K562 (cell line): ENCODE measurements around the gene CMIP. TPM values are rescaled to one million over a fixed set of nuclear protein-coding genes. Genes with fewer than 3 reads are reported as not detected.
A peak's percentile ranks its signal among the peaks of the same experiment; 100 is the strongest.

Source experiments
- ATAC-seq: fragments of 200-7000 bp; cut with Tn5 transposase; 3 replicates; pipeline ENCODE4 v1.9.1; 2020; ENCODE audit warnings: moderate library complexity
- BruUV-seq: library from RNA; stranded (reverse); fragments of 400-500 nt; replicated peaks from 2 replicates; lab custom pipeline; 2021; lab: Mats Ljungman, UMichigan
- CTCF ChIA-PET: fragments of 300-600 bp; formaldehyde crosslinking; extraction: SDS; loops from one replicate; lab custom pipeline; 2021; ENCODE audit warnings: low intra/inter-chr PET ratio; lab: Yijun Ruan, JAX
- POLR2A ChIA-PET: fragments of 300-600, 350-650 bp; sonication (Branson Sonifier 250); formaldehyde crosslinking; extraction: SDS; loops from one replicate; lab custom pipeline; 2021; ENCODE audit warnings: antibody characterized with exemption, inconsistent platforms; lab: Yijun Ruan, JAX
- DNase-seq, 4 experiments: peaks; one replicate each; pipeline versions ENCODE4 v3.0.0 to v3.0.0-alpha.2; 2011 to 2018; ENCODE audit warnings: low spot score in 3 of 4, mixed read lengths in 3 of 4; ENCODE audit errors: extremely low read depth in 1 of 4
- FAIRE-seq: peaks from 2 replicates; lab custom pipeline; 2011; peaks lifted over from hg19 to GRCh38; lab: Jason Lieb, UNC
- H2AFZ ChIP-seq: 2 replicates; pipeline ENCODE4 v1.6.0; 2011; ENCODE audit warnings: low read depth, low read length, control low read depth, inconsistent platforms
- H3K27ac ChIP-seq: fragments of 200-600 bp; 3 replicates; pipeline ENCODE4 v1.8.0; 2011; ENCODE audit warnings: low read depth, mild to moderate bottlenecking, control low read depth, inconsistent platforms, low read length, moderate library complexity, mixed read lengths; ENCODE audit errors: extremely low read depth
- H3K27me3 ChIP-seq, 2 experiments: fragments of 300-600 bp in 1 of 2; 2 replicates in 1 of 2; 3 replicates in 1 of 2; pipeline versions ENCODE4 v1.6.0 to v1.8.0; 2011; ENCODE audit warnings: inconsistent platforms in 2 of 2, low read length in 2 of 2, mild to moderate bottlenecking in 1 of 2, mixed read lengths in 1 of 2, moderate library complexity in 1 of 2; ENCODE audit not compliant: control insufficient read depth in 2 of 2, insufficient read depth in 2 of 2
- H3K36me3 ChIP-seq: fragments of 300-600 bp; 3 replicates; pipeline ENCODE4 v1.8.0; 2011; ENCODE audit warnings: mild to moderate bottlenecking, low read length, inconsistent platforms; ENCODE audit not compliant: control insufficient read depth, insufficient read depth
- H3K4me1 ChIP-seq, 2 experiments: fragments of 200-600 bp in 1 of 2; replicated peaks in 1 of 2; 2 replicates in 1 of 2; 3 replicates in 1 of 2; pipeline versions ENCODE4 v1.5.1 to v1.8.0; 2011; ENCODE audit warnings: inconsistent platforms in 2 of 2, low read length in 2 of 2, mild to moderate bottlenecking in 1 of 2, mixed read lengths in 1 of 2, moderate library complexity in 1 of 2; ENCODE audit not compliant: control insufficient read depth in 2 of 2, insufficient read depth in 2 of 2
- H3K4me2 ChIP-seq: 2 replicates; pipeline ENCODE4 v1.6.1; 2011; ENCODE audit warnings: low read length, control low read depth, inconsistent platforms, mixed read lengths; ENCODE audit not compliant: insufficient read depth
- H3K4me3 ChIP-seq: fragments of 200-600 bp; sonication (generic), shearing (Covaris generic); 2 replicates; pipeline ENCODE4 v1.5.1; 2016; ENCODE audit warnings: control low read depth, inconsistent platforms
- H3K79me2 ChIP-seq: fragments of 200-600 bp; 3 replicates; pipeline ENCODE4 v1.8.0; 2011; ENCODE audit warnings: low read length, inconsistent platforms; ENCODE audit not compliant: control insufficient read depth, insufficient read depth
- H3K9ac ChIP-seq, 2 experiments: 2 replicates each; pipeline versions ENCODE4 v1.6.0 to v1.6.1; 2011; ENCODE audit warnings: low read depth in 2 of 2, low read length in 2 of 2, control low read depth in 1 of 2, inconsistent platforms in 1 of 2, mild to moderate bottlenecking in 1 of 2, mixed read lengths in 1 of 2; ENCODE audit not compliant: insufficient read depth in 1 of 2
- H3K9me1 ChIP-seq: one replicate; pipeline ENCODE4 v1.6.0; 2011; ENCODE audit warnings: inconsistent platforms, mild to moderate bottlenecking, low read length, moderate library complexity; ENCODE audit not compliant: control insufficient read depth, insufficient read depth
- H3K9me3 ChIP-seq: replicated peaks from 2 replicates; pipeline ENCODE4 v1.5.1; 2011; ENCODE audit warnings: low read depth, low read length, inconsistent platforms; ENCODE audit not compliant: control insufficient read depth, insufficient read depth
- H4K20me1 ChIP-seq: replicated peaks from 2 replicates; pipeline ENCODE4 v1.6.1; 2011; ENCODE audit warnings: low read length, inconsistent platforms, mixed read lengths; ENCODE audit not compliant: control insufficient read depth, insufficient read depth
- DMBX1 ChIP-seq: fragments of 250-450 bp; sonication (Bioruptor Pico); IDR thresholded peaks from 2 replicates; pipeline ENCODE4 v1.8.0; 2022; ENCODE audit warnings: inconsistent platforms, mild to moderate bottlenecking, moderate library complexity, borderline replicate concordance
- FOXO4 ChIP-seq: fragments of 450-650 bp; formaldehyde crosslinking; IDR thresholded peaks from 2 replicates; pipeline ENCODE4 v1.4.0; 2020; ENCODE audit warnings: mild to moderate bottlenecking, moderate library complexity
- HNRNPK ChIP-seq: fragments of 200-400 bp; formaldehyde crosslinking; IDR thresholded peaks from one replicate; pipeline ENCODE4 v1.6.1; 2018; ENCODE audit warnings: mild to moderate bottlenecking, low read depth, low read length; ENCODE audit not compliant: poor library complexity, severe bottlenecking
- NFYB ChIP-seq: IDR thresholded peaks from 2 replicates; pipeline ENCODE4 v1.6.1; 2011; ENCODE audit warnings: mild to moderate bottlenecking, moderate library complexity; ENCODE audit not compliant: insufficient read length; ENCODE audit errors: extremely low read depth
- POLR2AphosphoS5 ChIP-seq: IDR thresholded peaks from 2 replicates; pipeline ENCODE4 v1.6.1; 2011; ENCODE audit warnings: mild to moderate bottlenecking, low read depth, low read length, moderate library complexity; ENCODE audit not compliant: control insufficient read depth, insufficient read depth
- POLR2B ChIP-seq: fragments of 450-650 bp; IDR thresholded peaks from 2 replicates; pipeline ENCODE4 v1.6.1; 2018; ENCODE audit warnings: low read depth; ENCODE audit not compliant: partially characterized antibody
- PYGO2 ChIP-seq: fragments of 450-650 bp; IDR thresholded peaks from 2 replicates; pipeline ENCODE4 v1.6.1; 2016; ENCODE audit warnings: mild to moderate bottlenecking, missing genetic modification characterization, moderate library complexity, missing compliant biosample characterization
- RBM39 ChIP-seq: fragments of 200-400 bp; formaldehyde crosslinking; optimal IDR thresholded peaks from 2 replicates; pipeline ENCODE3; 2018; ENCODE audit warnings: low read depth, low read length
- SMAD4 ChIP-seq: fragments of 250-450 bp; sonication (Bioruptor Pico); conservative IDR thresholded peaks from 2 replicates; pipeline ENCODE4 v1.8.0; 2021; ENCODE audit warnings: inconsistent platforms, mild to moderate bottlenecking, moderate library complexity
- ZBTB11 ChIP-seq, 3 experiments: fragments of 200-800 bp in 1 of 3; fragments of 250-450 bp in 1 of 3; fragments of 450-650 bp in 1 of 3; sonication (Bioruptor Pico) in 1 of 3; sonication (Bioruptor generic) in 1 of 3; formaldehyde crosslinking in 1 of 3; IDR thresholded peaks; 2 replicates each; pipeline versions ENCODE4 v1.6.1 to v1.8.0; 2016 to 2022; ENCODE audit warnings: mild to moderate bottlenecking in 2 of 3, missing genetic modification characterization in 2 of 3, missing compliant biosample characterization in 1 of 3, moderate library complexity in 1 of 3
- ZMIZ1 ChIP-seq, 2 experiments: fragments of 150-350 bp in 1 of 2; IDR thresholded peaks; 2 replicates each; pipeline ENCODE4 v1.6.1; 2012 to 2016; ENCODE audit warnings: low read depth in 2 of 2, low read length in 2 of 2, mild to moderate bottlenecking in 1 of 2, moderate library complexity in 1 of 2
- WGBS: fragments of 100-300 bp; shearing (Covaris generic); methylation state at CpG from one replicate; pipeline ENCODE4 v1.1.6; 2016; ENCODE audit warnings: low coverage, mixed read lengths; ENCODE audit not compliant: insufficient coverage; ENCODE audit errors: missing lambda C conversion rate; 5-methylcytosine and 5-hydroxymethylcytosine counted together
- in situ Hi-C: fragments of 300-500 bp; cut with MboI; formaldehyde crosslinking; loops from 4 replicates; pipeline ENCODE4 v1.15.0; 2018; ENCODE audit warnings: inconsistent platforms, mixed read lengths
- intact Hi-C: fragments of 100-400 bp; cut with micrococcal nuclease; formaldehyde crosslinking; loops from 2 replicates; pipeline ENCODE4 v1.14.2; 2022
- polyA plus RNA-seq, 8 experiments: library from polyadenylated mRNA; depleted of rRNA in 4 of 8; stranded (reverse) in 5 of 8; unstranded in 3 of 8; fragments of >200 nt; fragmentation: Nextera tagmentation in 2 of 8; fragmentation: Illumina TruSeq in 1 of 8; extraction: Ambion mirVana in 2 of 8; extraction: Trizol in 1 of 8; gene quantifications; 2 replicates each; pipeline versions ENCODE4 v1.2.1 to v1.2.3, GENCODE V29; 2011 to 2014; ENCODE audit warnings: inconsistent platforms in 1 of 8, missing spikeins in 1 of 8
- total RNA-seq, 7 experiments: library from RNA; depleted of rRNA in 6 of 7; stranded (reverse); fragments of >200 nt in 6 of 7; fragmentation: Illumina TruSeq in 2 of 7; extraction: Trizol in 2 of 7; gene quantifications; 2 replicates each; pipeline versions ENCODE4 v1.2.1 to v1.2.3, GENCODE V29; 2011 to 2021; ENCODE audit warnings: low replicate concordance in 1 of 7

Gene CMIP
- total and polyA plus RNA-seq, 9 of the 15 experiments (the other 6 are each of a cell fraction or from before 2014, with no cell fraction given), result 0.94 to 82.5 (median 10.3) TPM

- H3K4me3 ChIP-seq, result no peak overlapping the region
- no peak overlapping the region for H2AFZ ChIP-seq
- 79% methylated on average over 14 of the region's 14 CpGs for WGBS
- in situ Hi-C loops, result no loop called here
- H3K27me3 ChIP-seq, result no peaks in the 10 kb centered on the region
- H3K4me1 ChIP-seq, result peaks cover 33 to 44% of the 10 kb centered on the region in 2 experiments
- FAIRE-seq (no peak), ATAC-seq (peak; percentile 3; the same call in 1 of the 3 replicates), DNase-seq (no peak)
- BruUV-seq, result no TSS peak
- peaks cover 5% of the 10 kb centered on the region; the same call in 1 of the 2 replicates for H4K20me1 ChIP-seq
- peaks cover 46% of the 10 kb centered on the region for H3K79me2 ChIP-seq
- H3K36me3 ChIP-seq, result peaks cover 23% of the 10 kb centered on the region
- ChIA-PET POLR2A (interaction anchor here (0.8 to 1.4 kb wide), 4 partner anchors 10 to 168 kb away, joined by 3 to 4 read pairs (median 3); no protein-coding TSS in a partner anchor), CTCF (no interaction called here)
- H3K9me1 ChIP-seq, result peaks cover 3% of the 10 kb centered on the region
- intact Hi-C loops, result no loop called here
- no peak overlapping the region for H3K4me2 ChIP-seq
- no peak overlapping the region; the same call in 2 of the 3 replicates for H3K27ac ChIP-seq
- H3K9me3 ChIP-seq, result no peaks in the 10 kb centered on the region
- H3K9ac ChIP-seq, result no peak overlapping the region
- TF ChIP-seq PYGO2 (tag) (no peak), SMAD4 (CRISPR knock-in tag) (peak; percentile 18; the same call in 1 of the 2 replicates), POLR2AphosphoS5 (no peak), RBM39 (no peak), ZMIZ1 (IDR thresholded peaks at IDR 0.05; ENCODE audit: low read depth in 2 of 2, low read length in 2 of 2) (no peak), POLR2B (no peak), FOXO4 (CRISPR knock-in tag) (no peak), ZBTB11 (CRISPR knock-in tag; IDR thresholded peaks at IDR 0.05) (no peak), HNRNPK (no peak), DMBX1 (CRISPR knock-in tag) (peak; percentile 31; the same call in 1 of the 2 replicates), NFYB (no peak)
These were observed 205.1 kb downstream of the CMIP start for GRCh38 chr16:81649561-81650184.
